K562 (cell line): ENCODE data around the gene SYNJ2. TPM values are rescaled to one million over a fixed set of nuclear protein-coding genes. Genes with fewer than 3 reads are reported as not detected.

ENCODE experiments used
- ATAC-seq: fragments of 200-7000 bp; cut with Tn5 transposase; 3 replicates; pipeline ENCODE4 v1.9.1; 2020; ENCODE audit warnings: moderate library complexity
- BruUV-seq: library from RNA; stranded (reverse); fragments of 400-500 nt; replicated peaks from 2 replicates; lab custom pipeline; 2021; lab: Mats Ljungman, UMichigan
- CTCF ChIA-PET: fragments of 300-600 bp; formaldehyde crosslinking; extraction: SDS; loops from one replicate; lab custom pipeline; 2021; ENCODE audit warnings: low intra/inter-chr PET ratio; lab: Yijun Ruan, JAX
- POLR2A ChIA-PET: fragments of 300-600, 350-650 bp; sonication (Branson Sonifier 250); formaldehyde crosslinking; extraction: SDS; loops from one replicate; lab custom pipeline; 2021; ENCODE audit warnings: antibody characterized with exemption, inconsistent platforms; lab: Yijun Ruan, JAX
- DNase-seq, 4 experiments: peaks; one replicate each; pipeline versions ENCODE4 v3.0.0 to v3.0.0-alpha.2; 2011 to 2018; ENCODE audit warnings: low spot score in 3 of 4, mixed read lengths in 3 of 4; ENCODE audit errors: extremely low read depth in 1 of 4
- FAIRE-seq: peaks from 2 replicates; lab custom pipeline; 2011; peaks lifted over from hg19 to GRCh38; lab: Jason Lieb, UNC
- H2AFZ ChIP-seq: 2 replicates; pipeline ENCODE4 v1.6.0; 2011; ENCODE audit warnings: low read depth, low read length, control low read depth, inconsistent platforms
- H3K27ac ChIP-seq: fragments of 200-600 bp; 3 replicates; pipeline ENCODE4 v1.8.0; 2011; ENCODE audit warnings: low read depth, mild to moderate bottlenecking, control low read depth, inconsistent platforms, low read length, moderate library complexity, mixed read lengths; ENCODE audit errors: extremely low read depth
- H3K27me3 ChIP-seq, 2 experiments: fragments of 300-600 bp in 1 of 2; 2 replicates in 1 of 2; 3 replicates in 1 of 2; pipeline versions ENCODE4 v1.6.0 to v1.8.0; 2011; ENCODE audit warnings: inconsistent platforms in 2 of 2, low read length in 2 of 2, mild to moderate bottlenecking in 1 of 2, mixed read lengths in 1 of 2, moderate library complexity in 1 of 2; ENCODE audit not compliant: control insufficient read depth in 2 of 2, insufficient read depth in 2 of 2
- H3K36me3 ChIP-seq: fragments of 300-600 bp; 3 replicates; pipeline ENCODE4 v1.8.0; 2011; ENCODE audit warnings: mild to moderate bottlenecking, low read length, inconsistent platforms; ENCODE audit not compliant: control insufficient read depth, insufficient read depth
- H3K4me1 ChIP-seq, 2 experiments: fragments of 200-600 bp in 1 of 2; replicated peaks in 1 of 2; 2 replicates in 1 of 2; 3 replicates in 1 of 2; pipeline versions ENCODE4 v1.5.1 to v1.8.0; 2011; ENCODE audit warnings: inconsistent platforms in 2 of 2, low read length in 2 of 2, mild to moderate bottlenecking in 1 of 2, mixed read lengths in 1 of 2, moderate library complexity in 1 of 2; ENCODE audit not compliant: control insufficient read depth in 2 of 2, insufficient read depth in 2 of 2
- H3K4me2 ChIP-seq: 2 replicates; pipeline ENCODE4 v1.6.1; 2011; ENCODE audit warnings: low read length, control low read depth, inconsistent platforms, mixed read lengths; ENCODE audit not compliant: insufficient read depth
- H3K4me3 ChIP-seq: fragments of 200-600 bp; sonication (generic), shearing (Covaris generic); 2 replicates; pipeline ENCODE4 v1.5.1; 2016; ENCODE audit warnings: control low read depth, inconsistent platforms
- H3K79me2 ChIP-seq: fragments of 200-600 bp; 3 replicates; pipeline ENCODE4 v1.8.0; 2011; ENCODE audit warnings: low read length, inconsistent platforms; ENCODE audit not compliant: control insufficient read depth, insufficient read depth
- H3K9ac ChIP-seq, 2 experiments: 2 replicates each; pipeline versions ENCODE4 v1.6.0 to v1.6.1; 2011; ENCODE audit warnings: low read depth in 2 of 2, low read length in 2 of 2, control low read depth in 1 of 2, inconsistent platforms in 1 of 2, mild to moderate bottlenecking in 1 of 2, mixed read lengths in 1 of 2; ENCODE audit not compliant: insufficient read depth in 1 of 2
- H3K9me1 ChIP-seq: one replicate; pipeline ENCODE4 v1.6.0; 2011; ENCODE audit warnings: inconsistent platforms, mild to moderate bottlenecking, low read length, moderate library complexity; ENCODE audit not compliant: control insufficient read depth, insufficient read depth
- H3K9me3 ChIP-seq: replicated peaks from 2 replicates; pipeline ENCODE4 v1.5.1; 2011; ENCODE audit warnings: low read depth, low read length, inconsistent platforms; ENCODE audit not compliant: control insufficient read depth, insufficient read depth
- H4K20me1 ChIP-seq: replicated peaks from 2 replicates; pipeline ENCODE4 v1.6.1; 2011; ENCODE audit warnings: low read length, inconsistent platforms, mixed read lengths; ENCODE audit not compliant: control insufficient read depth, insufficient read depth
- BRF1 ChIP-seq: IDR thresholded peaks from 3 replicates; pipeline ENCODE4 v1.6.1; 2011; ENCODE audit warnings: borderline replicate concordance, mild to moderate bottlenecking; ENCODE audit not compliant: insufficient read length; ENCODE audit errors: extremely low read depth
- CSDE1 ChIP-seq, 2 experiments: fragments of 450-650 bp; IDR thresholded peaks; 2 replicates each; pipeline ENCODE4 v1.6.1; 2016; ENCODE audit warnings: mild to moderate bottlenecking in 1 of 2
- ELF2 ChIP-seq: fragments of 250-450 bp; sonication (Bioruptor Pico); IDR thresholded peaks from 2 replicates; pipeline ENCODE4 v1.5.0; 2021; ENCODE audit warnings: mild to moderate bottlenecking
- FOXP1 ChIP-seq: sonication (generic); formaldehyde crosslinking; IDR thresholded peaks from 2 replicates; pipeline ENCODE4 v1.8.0; 2022; ENCODE audit warnings: mild to moderate bottlenecking, missing genetic modification reagents
- GABPA ChIP-seq: fragments of 200-800 bp; sonication (Bioruptor generic); conservative IDR thresholded peaks from 2 replicates; pipeline ENCODE4 v1.6.1; 2016; ENCODE audit warnings: low read depth, missing genetic modification characterization, missing compliant biosample characterization
- HDAC6 ChIP-seq: IDR thresholded peaks from 2 replicates; pipeline ENCODE4 v1.6.1; 2012; ENCODE audit warnings: low read depth, mild to moderate bottlenecking, control low read depth, inconsistent platforms, low read length, moderate library complexity
- HLTF ChIP-seq: fragments of 450-650 bp; IDR thresholded peaks from 2 replicates; pipeline ENCODE4 v1.6.1; 2016
- NCOA2 ChIP-seq, 2 experiments: fragments of 450-650 bp; IDR thresholded peaks; 2 replicates each; pipeline ENCODE4 v1.6.1; 2018; ENCODE audit warnings: mild to moderate bottlenecking in 2 of 2, moderate library complexity in 1 of 2; ENCODE audit not compliant: partially characterized antibody in 2 of 2
- NFXL1 ChIP-seq: fragments of 450-650 bp; formaldehyde crosslinking; IDR thresholded peaks from 2 replicates; pipeline ENCODE4 v1.4.0; 2021; ENCODE audit warnings: mild to moderate bottlenecking
- PRPF4 ChIP-seq: fragments of 200-400 bp; formaldehyde crosslinking; IDR thresholded peaks from one replicate; pipeline ENCODE4 v1.6.1; 2017; ENCODE audit warnings: low read length, low read depth, mild to moderate bottlenecking; ENCODE audit not compliant: insufficient read depth, poor library complexity, severe bottlenecking
- RBM25 ChIP-seq: fragments of 200-400 bp; formaldehyde crosslinking; IDR thresholded peaks from 2 replicates; pipeline ENCODE4 v1.6.1; 2018; ENCODE audit warnings: low read length, low read depth, moderate library complexity; ENCODE audit not compliant: severe bottlenecking
- SP1 ChIP-seq: sonication (generic); formaldehyde crosslinking; IDR thresholded peaks from 2 replicates; pipeline ENCODE4 v1.8.1; 2022; ENCODE audit warnings: mild to moderate bottlenecking, missing genetic modification reagents
- SRSF7 ChIP-seq: fragments of 200-400 bp; formaldehyde crosslinking; optimal IDR thresholded peaks from 2 replicates; pipeline ENCODE3; 2017; ENCODE audit warnings: mild to moderate bottlenecking, low read depth, low read length
- TEAD2 ChIP-seq: fragments of 450-650 bp; IDR thresholded peaks from 2 replicates; pipeline ENCODE4 v1.6.1; 2016; ENCODE audit warnings: missing genetic modification characterization, control low read depth, missing compliant biosample characterization
- WGBS: fragments of 100-300 bp; shearing (Covaris generic); methylation state at CpG from one replicate; pipeline ENCODE4 v1.1.6; 2016; ENCODE audit warnings: low coverage, mixed read lengths; ENCODE audit not compliant: insufficient coverage; ENCODE audit errors: missing lambda C conversion rate; 5-methylcytosine and 5-hydroxymethylcytosine counted together
- in situ Hi-C: fragments of 300-500 bp; cut with MboI; formaldehyde crosslinking; loops from 4 replicates; pipeline ENCODE4 v1.15.0; 2018; ENCODE audit warnings: inconsistent platforms, mixed read lengths
- intact Hi-C: fragments of 100-400 bp; cut with micrococcal nuclease; formaldehyde crosslinking; loops from 2 replicates; pipeline ENCODE4 v1.14.2; 2022
- polyA plus RNA-seq, 8 experiments: library from polyadenylated mRNA; depleted of rRNA in 4 of 8; stranded (reverse) in 5 of 8; unstranded in 3 of 8; fragments of >200 nt; fragmentation: Nextera tagmentation in 2 of 8; fragmentation: Illumina TruSeq in 1 of 8; extraction: Ambion mirVana in 2 of 8; extraction: Trizol in 1 of 8; gene quantifications; 2 replicates each; pipeline versions ENCODE4 v1.2.1 to v1.2.3, GENCODE V29; 2011 to 2014; ENCODE audit warnings: inconsistent platforms in 1 of 8, missing spikeins in 1 of 8
- total RNA-seq, 7 experiments: library from RNA; depleted of rRNA in 6 of 7; stranded (reverse); fragments of >200 nt in 6 of 7; fragmentation: Illumina TruSeq in 2 of 7; extraction: Trizol in 2 of 7; gene quantifications; 2 replicates each; pipeline versions ENCODE4 v1.2.1 to v1.2.3, GENCODE V29; 2011 to 2021; ENCODE audit warnings: low replicate concordance in 1 of 7
- TF ChIP-seq, protein P1 (sequence below): sonication (generic); formaldehyde crosslinking; IDR thresholded peaks from 2 replicates; pipeline ENCODE4 v1.8.0; 2022; ENCODE audit warnings: missing genetic modification reagents, mild to moderate bottlenecking, borderline replicate concordance
- TF ChIP-seq, protein P2 (sequence below), 3 experiments: fragments of 200-800 bp in 1 of 3; fragments of 250-450 bp in 1 of 3; fragments of 450-650 bp in 1 of 3; sonication (Bioruptor Pico) in 1 of 3; sonication (Bioruptor generic) in 1 of 3; formaldehyde crosslinking in 1 of 3; IDR thresholded peaks; 2 replicates each; pipeline versions ENCODE4 v1.6.1 to v1.8.0; 2016 to 2022; ENCODE audit warnings: mild to moderate bottlenecking in 2 of 3, missing genetic modification characterization in 2 of 3, missing compliant biosample characterization in 1 of 3, moderate library complexity in 1 of 3
- TF ChIP-seq, protein P3 (sequence below): fragments of 250-450 bp; sonication (Bioruptor Pico); IDR thresholded peaks from 2 replicates; pipeline ENCODE4 v1.5.0; 2021; ENCODE audit warnings: mild to moderate bottlenecking, borderline replicate concordance

SYNJ2 gene
- total and polyA plus RNA-seq, 9 of the 15 experiments (the other 6 are each of a cell fraction or from before 2014, with no cell fraction given): 3.0 to 27.7 (median 17.8) TPM

DNA sequence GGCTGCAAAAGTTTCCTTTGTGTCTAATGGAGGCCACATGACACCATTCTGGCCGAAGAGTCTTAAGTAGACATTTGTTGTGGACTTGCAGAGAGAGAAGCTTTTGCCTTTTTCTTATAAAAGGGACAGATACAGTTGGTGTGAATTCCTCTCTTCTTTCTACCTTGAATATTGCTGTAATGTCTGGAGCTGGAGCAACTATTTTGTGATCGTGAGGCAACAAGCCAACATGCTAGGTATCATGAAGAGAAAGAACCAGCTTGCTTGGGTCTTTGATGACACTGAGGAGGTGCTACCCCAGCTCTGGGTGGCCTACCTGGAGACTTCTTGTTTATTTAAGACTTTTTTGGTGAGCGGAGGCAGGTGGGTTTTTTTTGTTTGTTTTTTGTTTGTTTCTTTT, 16.3 kb upstream of the SYNJ2 start:
- no TSS peak for BruUV-seq
- POLR2A ChIA-PET: interaction anchor here (1.3 to 2.9 kb wide), 2 partner anchors 11 kb away, joined by 3 to 9 read pairs; no protein-coding TSS in a partner anchor
- Histone ChIP-seq H3K4me1 (peaks cover 10 to 21% of the 10 kb centered on the region in 2 experiments), H3K27ac (no peak overlapping the region), H3K9ac (no peak overlapping the region), H3K36me3 (no peaks in the 10 kb centered on the region), H3K9me1 (no peaks in the 10 kb centered on the region), H3K4me3 (no peak overlapping the region), H2AFZ (no peak overlapping the region), H3K79me2 (no peaks in the 10 kb centered on the region), H3K27me3 (no peaks in the 10 kb centered on the region), H3K9me3 (no peaks in the 10 kb centered on the region), H4K20me1 (no peaks in the 10 kb centered on the region), H3K4me2 (no peak overlapping the region)
- ATAC-seq: no peak
- in situ Hi-C loops (no loop called here), intact Hi-C loops (no loop called here)
- WGBS: 70% methylated on average over 3 of the region's 3 CpGs
- CTCF ChIA-PET: no interaction called here
- FAIRE-seq: no peak
- DNase-seq: no peak
- TF ChIP-seq SP1 (CRISPR knock-in tag) (no peak), RBM25 (peak; percentile 99), GABPA (tag) (no peak), NCOA2 (IDR thresholded peaks at IDR 0.05; ENCODE audit: partially characterized antibody in 2 of 2) (no peak), FOXP1 (no peak), NFXL1 (CRISPR knock-in tag) (no peak), PRPF4 (no peak), HLTF (peak; percentile 89; the same call in 1 of the 2 replicates), SRSF7 (no peak), ELF2 (CRISPR knock-in tag) (no peak), CSDE1 (IDR thresholded peaks at IDR 0.05) (no peak), TEAD2 (tag) (no peak), BRF1 (no peak), HDAC6 (no peak)
- TF ChIP-seq, protein P1, sequence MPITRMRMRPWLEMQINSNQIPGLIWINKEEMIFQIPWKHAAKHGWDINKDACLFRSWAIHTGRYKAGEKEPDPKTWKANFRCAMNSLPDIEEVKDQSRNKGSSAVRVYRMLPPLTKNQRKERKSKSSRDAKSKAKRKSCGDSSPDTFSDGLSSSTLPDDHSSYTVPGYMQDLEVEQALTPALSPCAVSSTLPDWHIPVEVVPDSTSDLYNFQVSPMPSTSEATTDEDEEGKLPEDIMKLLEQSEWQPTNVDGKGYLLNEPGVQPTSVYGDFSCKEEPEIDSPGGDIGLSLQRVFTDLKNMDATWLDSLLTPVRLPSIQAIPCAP (CRISPR knock-in tag): no peak
- TF ChIP-seq, protein P2, sequence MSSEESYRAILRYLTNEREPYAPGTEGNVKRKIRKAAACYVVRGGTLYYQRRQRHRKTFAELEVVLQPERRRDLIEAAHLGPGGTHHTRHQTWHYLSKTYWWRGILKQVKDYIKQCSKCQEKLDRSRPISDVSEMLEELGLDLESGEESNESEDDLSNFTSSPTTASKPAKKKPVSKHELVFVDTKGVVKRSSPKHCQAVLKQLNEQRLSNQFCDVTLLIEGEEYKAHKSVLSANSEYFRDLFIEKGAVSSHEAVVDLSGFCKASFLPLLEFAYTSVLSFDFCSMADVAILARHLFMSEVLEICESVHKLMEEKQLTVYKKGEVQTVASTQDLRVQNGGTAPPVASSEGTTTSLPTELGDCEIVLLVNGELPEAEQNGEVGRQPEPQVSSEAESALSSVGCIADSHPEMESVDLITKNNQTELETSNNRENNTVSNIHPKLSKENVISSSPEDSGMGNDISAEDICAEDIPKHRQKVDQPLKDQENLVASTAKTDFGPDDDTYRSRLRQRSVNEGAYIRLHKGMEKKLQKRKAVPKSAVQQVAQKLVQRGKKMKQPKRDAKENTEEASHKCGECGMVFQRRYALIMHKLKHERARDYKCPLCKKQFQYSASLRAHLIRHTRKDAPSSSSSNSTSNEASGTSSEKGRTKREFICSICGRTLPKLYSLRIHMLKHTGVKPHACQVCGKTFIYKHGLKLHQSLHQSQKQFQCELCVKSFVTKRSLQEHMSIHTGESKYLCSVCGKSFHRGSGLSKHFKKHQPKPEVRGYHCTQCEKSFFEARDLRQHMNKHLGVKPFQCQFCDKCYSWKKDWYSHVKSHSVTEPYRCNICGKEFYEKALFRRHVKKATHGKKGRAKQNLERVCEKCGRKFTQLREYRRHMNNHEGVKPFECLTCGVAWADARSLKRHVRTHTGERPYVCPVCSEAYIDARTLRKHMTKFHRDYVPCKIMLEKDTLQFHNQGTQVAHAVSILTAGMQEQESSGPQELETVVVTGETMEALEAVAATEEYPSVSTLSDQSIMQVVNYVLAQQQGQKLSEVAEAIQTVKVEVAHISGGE (CRISPR knock-in tag; IDR thresholded peaks at IDR 0.05): no peak
- TF ChIP-seq, protein P3, sequence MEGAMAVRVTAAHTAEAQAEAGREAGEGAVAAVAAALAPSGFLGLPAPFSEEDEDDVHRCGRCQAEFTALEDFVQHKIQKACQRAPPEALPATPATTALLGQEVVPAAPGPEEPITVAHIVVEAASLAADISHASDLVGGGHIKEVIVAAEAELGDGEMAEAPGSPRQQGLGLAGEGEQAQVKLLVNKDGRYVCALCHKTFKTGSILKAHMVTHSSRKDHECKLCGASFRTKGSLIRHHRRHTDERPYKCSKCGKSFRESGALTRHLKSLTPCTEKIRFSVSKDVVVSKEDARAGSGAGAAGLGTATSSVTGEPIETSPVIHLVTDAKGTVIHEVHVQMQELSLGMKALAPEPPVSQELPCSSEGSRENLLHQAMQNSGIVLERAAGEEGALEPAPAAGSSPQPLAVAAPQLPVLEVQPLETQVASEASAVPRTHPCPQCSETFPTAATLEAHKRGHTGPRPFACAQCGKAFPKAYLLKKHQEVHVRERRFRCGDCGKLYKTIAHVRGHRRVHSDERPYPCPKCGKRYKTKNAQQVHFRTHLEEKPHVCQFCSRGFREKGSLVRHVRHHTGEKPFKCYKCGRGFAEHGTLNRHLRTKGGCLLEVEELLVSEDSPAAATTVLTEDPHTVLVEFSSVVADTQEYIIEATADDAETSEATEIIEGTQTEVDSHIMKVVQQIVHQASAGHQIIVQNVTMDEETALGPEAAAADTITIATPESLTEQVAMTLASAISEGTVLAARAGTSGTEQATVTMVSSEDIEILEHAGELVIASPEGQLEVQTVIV: no peak
